ENCODE results near the gene PHACTR1. TPM values are rescaled to one million over a fixed set of nuclear protein-coding genes. Genes with fewer than 3 reads are reported as not detected.
"Not testable (repeated sequence)": the region's sequence is repeated elsewhere in the genome, so short reads cannot be mapped to it uniquely, and the experiment has no call there.

PHACTR1 gene
- polyA plus RNA-seq, 3 donors = 9.9 to 14.8 (median 12.4) TPM

DNA sequence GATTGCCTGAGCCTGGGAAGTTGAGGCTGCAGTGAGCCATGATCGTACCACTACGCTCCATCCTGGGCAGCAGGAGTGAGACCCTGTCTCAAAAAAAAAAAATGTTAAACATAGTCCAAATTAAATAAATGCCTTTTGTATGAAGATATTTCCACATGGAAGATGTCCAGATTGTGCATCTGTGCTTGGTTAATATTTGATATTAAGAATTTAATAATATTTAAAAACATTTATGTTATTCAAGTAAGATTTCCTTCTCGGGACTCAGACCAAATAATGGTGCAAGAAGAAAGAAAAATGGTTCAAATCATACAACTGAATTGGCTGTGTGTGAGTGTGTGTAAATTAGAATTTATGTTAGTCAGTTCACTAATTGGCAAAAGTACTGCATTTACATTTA lies 409.3 kb downstream of the PHACTR1 start:
- no peak for DNase-seq (ENCODE audit: low read depth in 3 of 3, low spot score in 2 of 3)

DNA sequence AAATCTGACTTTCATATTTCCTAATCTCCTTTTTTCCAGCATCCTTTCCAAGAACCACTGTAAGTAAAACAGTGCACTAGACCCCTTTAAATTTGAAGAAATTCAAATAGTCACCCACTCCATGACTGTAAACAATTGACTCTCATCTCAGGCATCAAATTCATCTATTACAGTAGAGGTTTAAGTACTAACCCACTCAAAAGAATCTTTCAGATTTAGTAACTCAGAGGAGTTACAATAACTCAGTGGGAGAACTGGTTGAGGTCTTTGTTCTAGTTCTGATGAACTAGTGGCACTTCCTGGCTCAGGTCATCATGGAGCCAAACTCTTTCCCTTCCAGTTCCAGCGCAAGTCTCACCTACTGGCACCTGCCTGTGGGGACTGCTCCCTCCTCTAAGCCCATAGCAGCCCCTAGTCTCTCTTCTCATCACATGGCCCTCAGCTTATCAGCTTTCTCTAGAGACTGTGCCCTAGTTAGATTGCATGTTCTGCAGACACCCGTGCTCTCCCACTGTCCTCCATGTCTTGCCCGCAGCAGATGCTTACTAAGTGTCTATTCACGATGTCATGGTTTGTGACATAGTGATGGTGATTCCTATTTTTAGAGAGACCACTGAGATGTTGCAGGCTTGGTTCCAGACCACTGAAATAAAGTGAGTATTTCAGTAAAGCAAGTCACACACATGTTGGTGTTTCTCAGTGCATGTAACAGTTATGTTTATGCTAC lies 415.5 kb downstream of the PHACTR1 start:
- no peak for DNase-seq (ENCODE audit: low read depth in 3 of 3, low spot score in 2 of 3)

DNA sequence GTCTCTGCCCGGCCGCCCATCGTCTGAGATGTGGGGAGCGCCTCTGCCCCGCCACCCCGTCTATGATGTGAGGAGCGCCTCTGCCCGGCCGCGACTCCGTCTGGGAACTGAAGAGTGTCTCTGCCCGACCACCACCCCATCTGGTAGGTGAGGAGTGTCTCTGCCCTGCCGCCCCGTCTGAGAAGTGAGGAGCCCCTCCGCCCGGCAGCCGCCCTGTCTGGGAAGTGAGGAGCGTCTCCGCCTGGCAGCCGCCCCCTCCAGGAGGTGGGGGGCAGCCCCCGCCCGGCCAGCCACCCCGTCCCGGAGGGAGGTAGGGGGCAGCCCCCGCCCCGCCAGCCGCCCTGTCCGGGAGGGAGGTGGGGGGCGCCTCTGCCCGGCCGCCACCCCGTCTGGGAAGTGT lies 417.3 kb downstream of the PHACTR1 start:
- DNase-seq (ENCODE audit: low read depth in 3 of 3, low spot score in 2 of 3) = not testable (repeated sequence)

DNA sequence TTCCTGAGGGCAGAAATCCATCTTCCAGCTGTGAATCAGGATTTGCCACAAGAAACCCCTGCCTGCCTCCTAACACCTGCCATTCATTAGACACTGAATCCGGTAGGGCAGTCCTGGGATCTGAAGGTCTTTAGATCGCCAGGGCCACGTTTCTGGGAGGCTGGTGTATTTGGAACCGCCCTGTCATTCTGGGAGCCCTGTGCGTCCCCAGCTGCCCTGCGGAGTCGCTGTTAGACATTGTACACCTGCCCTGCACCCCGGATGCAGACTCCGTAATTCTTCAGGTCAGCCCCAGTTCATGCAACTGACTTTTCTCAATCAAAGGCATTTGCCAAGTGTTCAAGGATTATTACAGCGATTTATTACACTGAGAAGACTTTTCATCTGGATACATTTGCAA lies 418.6 kb downstream of the PHACTR1 start:
- DNase-seq (ENCODE audit: low read depth in 3 of 3, low spot score in 2 of 3) = no peak

DNA sequence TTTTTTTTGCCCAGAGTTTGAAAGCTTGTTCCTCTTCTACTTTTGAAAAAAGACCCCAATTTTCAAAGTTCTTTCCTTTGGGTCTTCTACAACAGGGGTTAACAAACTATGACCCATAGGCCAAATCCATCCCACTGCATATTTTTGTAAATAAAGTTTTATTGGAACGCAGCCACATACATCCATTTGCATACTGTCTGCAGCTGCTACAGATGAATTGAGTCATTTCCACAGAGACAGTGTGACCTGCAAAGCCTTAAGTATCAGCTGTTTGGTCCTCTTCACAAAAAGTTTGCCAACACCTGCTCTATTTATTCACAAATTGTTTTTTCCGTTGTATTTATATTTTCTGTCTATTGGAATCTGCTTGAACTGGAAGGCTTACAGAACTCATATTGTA lies 422.6 kb downstream of the PHACTR1 start:
- no peak for DNase-seq (ENCODE audit: low read depth in 3 of 3, low spot score in 2 of 3)

DNA sequence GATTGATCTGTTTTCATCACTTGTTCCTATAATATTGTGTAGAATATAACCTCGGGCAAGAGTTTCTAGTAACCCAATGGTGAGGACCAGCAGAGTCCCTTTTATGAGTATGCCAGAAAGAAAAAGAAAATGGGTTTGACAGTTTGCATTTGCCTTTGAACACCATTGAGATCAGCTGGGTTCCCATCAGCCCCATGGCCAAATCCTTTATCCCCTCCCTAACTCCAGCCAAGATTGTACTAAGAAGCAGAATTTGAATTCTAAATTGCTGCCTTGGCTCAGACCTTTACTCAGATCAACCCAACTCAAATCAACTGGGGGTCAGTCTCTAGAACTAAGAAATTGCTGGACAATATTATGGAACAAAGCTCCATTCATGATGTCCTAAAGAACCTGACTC lies 424.4 kb downstream of the PHACTR1 start:
- DNase-seq (ENCODE audit: low read depth in 3 of 3, low spot score in 2 of 3) = no peak

DNA sequence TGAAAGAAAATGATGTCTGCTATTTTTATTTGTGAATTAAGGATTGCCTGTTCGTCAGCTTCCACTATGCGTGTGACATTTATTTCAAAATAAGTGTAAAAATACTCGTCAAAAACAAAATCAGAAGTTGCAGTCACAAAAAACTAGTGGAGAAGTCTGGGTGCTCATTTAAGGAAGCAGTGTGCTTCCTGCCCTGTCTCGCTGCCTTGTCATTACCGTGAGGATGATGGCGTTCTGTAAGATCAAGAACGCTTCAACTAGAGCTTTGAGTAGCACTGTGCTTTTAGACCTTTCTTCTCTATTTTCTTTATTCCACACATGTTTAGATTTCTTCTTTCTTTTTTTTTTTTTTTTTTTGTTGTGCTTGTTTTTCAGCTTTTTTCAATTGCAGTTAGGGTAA lies 424.8 kb downstream of the PHACTR1 start:
- DNase-seq (ENCODE audit: low read depth in 3 of 3, low spot score in 2 of 3) = no peak

DNA sequence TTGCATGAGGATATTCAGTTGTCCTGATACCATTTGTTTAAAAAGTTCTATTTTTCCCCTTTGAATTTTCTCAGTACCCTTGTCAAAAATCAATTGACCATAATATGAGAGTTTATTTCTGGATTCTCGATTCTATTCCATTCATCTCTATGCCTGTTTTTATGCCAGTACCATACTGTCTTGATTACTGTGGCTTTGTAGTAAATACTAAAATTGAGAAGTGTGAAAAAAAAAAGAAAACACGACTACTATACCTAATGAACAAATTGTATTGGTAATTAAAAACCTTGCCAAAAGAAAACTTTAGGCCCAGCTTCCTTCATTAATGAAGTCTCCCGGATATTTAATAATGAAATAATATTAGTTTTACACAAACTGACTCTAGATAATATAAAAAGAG lies 426.0 kb downstream of the PHACTR1 start:
- no peak for DNase-seq (ENCODE audit: low read depth in 3 of 3, low spot score in 2 of 3)

DNA sequence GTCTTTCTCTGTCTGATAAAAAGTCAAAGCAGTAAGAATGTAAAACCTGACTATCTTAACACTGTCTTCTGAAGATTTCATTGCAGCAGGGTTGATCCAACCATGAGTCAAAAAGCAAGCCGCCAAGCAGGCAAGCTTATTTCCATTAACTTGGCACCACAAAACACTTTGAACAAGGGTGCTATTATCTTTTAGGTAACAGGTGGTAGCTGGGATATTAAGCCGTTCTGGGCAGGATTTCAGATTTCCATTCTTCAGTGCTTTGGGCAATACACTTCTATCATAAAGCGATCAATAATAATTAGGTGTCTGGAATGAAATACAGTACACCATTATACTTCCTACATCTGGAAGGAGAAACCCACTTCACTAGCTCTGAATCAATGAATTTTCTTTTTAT lies 429.9 kb downstream of the PHACTR1 start:
- DNase-seq (ENCODE audit: low read depth in 3 of 3, low spot score in 2 of 3) = no peak

DNA sequence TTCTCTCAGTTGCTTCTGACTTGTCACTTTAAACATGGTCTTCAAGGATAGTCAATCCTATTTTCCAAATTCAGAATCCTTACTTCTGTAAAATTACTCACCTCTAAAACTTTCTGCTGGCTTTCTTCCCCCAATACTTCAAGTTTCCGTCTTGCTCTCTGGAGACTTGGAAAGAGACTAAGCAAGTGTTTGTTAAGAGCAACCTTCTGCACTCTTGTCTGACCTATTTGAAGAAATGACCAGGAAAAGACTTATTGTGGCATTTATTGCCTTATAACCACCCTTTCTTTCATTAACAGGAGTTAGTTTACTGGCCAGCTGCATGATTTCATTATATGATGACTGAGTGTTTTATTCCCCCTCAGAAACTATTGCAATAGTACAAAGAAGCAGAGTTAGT lies 430.8 kb downstream of the PHACTR1 start:
- DNase-seq (ENCODE audit: low read depth in 3 of 3, low spot score in 2 of 3) = no peak

DNA sequence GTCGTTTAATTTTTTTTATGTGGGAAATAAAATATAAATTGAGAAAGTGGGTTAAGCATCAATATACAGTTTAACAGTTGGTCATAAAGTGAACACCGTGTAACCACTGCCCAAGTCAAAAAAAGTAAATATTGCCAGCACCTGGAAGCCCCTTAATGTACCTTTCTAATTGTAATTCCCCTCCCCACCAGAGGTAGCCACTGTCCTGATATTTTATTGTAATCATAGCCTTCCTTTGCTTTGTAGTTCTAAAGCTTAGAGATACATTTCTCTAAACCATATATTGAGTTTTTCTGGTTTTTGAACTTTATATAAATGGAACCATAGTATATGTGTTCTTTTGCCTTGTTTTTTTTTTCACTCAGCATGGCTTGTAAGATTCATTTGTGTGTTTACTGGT lies 431.2 kb downstream of the PHACTR1 start:
- no peak for DNase-seq (ENCODE audit: low read depth in 3 of 3, low spot score in 2 of 3)

DNA sequence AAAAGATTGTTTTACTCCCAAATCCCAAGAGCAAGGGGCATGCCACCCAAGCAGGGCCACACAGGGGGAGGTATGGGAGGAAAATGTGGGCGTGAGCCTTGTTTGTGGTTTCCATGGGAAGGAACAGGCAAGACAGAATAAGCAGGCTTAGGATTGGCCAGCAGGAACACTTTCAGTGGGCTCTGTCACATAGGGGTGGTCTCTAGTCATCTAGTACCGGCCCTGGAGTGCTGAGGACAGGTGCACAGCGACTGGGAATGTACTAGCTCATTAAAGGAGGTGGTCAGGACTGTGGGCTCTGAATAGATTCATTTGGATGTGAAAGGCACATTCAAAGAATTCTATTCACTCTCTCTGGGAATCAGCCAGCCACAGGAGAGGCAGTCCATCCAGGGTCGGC lies 436.2 kb downstream of the PHACTR1 start:
- no peak for DNase-seq (ENCODE audit: low read depth in 3 of 3, low spot score in 2 of 3)

DNA sequence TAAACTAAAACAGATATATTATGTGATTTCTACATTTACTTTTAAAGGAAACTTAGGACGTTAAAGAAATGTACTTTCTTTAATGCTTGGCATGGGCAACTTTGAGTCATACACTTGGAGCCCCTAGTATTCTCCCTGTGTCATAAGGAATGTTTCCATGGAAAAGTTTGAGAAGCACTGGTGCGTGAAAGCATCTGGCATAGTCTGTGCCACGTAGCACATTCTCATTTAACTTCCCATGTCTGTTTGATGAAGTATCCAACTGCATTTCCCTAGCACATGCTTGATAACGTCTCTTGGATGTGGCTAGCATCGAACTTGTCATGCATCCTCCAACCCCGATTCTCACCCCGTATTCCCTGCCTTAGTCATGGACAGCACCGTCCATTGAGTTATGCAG lies 439.8 kb downstream of the PHACTR1 start:
- DNase-seq (ENCODE audit: low read depth in 3 of 3, low spot score in 2 of 3) = no peak

DNA sequence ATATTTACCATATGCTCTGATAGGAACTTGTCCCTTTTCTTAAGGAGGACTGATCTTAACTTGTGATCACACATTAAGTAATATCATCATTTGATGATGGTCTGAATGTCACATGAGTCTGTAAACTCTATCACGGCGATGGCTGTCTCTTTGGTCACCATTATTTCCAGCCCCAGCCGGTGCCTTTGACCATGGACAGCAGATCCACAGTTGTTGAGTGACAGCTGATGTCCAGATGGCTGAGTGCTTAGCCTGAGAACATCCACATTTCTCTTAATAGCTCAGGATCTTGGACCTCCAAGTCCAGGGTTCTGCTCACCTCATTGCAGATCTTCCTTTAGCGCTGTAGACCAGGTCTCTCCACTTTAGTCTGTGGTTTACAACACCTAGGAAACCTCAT lies 440.7 kb downstream of the PHACTR1 start:
- DNase-seq (ENCODE audit: low read depth in 3 of 3, low spot score in 2 of 3) = no peak

DNA sequence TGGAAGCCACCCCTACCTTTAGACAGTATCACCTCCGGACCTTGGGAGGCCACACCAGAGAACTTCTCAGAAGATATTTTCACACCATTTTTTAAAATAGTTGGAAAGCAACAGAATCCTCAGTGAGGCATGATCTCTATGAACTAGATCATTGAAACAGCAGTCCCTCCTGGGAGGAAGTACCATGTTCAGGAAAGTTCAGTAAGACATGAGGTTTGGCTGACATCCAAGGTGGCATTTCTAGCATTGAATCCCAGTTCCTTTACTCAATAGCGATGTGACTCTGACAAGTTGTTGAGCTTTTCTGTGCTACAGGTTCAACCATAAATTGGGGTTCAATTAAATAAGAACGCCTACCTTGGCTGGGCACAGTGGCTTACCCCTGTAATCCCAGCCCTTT lies 442.7 kb downstream of the PHACTR1 start:
- DNase-seq (ENCODE audit: low read depth in 3 of 3, low spot score in 2 of 3) = no peak

DNA sequence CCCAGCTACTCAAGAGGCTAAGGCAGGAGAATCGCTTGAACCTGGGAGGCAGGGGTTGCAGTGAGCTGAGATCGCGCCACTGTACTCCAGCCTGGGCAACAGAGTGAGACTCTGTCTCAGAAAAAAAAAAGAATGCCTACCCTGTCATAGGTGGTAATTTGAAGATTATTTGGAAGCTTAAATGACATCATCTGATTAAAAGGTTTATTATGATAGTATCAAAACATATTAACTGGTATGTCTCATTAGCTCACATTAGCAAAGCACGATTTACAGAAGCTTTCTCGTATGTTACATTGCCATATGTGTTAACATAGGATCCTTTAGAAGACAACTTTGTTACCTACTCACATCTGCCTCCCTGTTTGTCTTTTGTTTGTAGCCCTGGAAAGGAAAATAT lies 443.3 kb downstream of the PHACTR1 start:
- not testable (repeated sequence) for DNase-seq (ENCODE audit: low read depth in 3 of 3, low spot score in 2 of 3)

DNA sequence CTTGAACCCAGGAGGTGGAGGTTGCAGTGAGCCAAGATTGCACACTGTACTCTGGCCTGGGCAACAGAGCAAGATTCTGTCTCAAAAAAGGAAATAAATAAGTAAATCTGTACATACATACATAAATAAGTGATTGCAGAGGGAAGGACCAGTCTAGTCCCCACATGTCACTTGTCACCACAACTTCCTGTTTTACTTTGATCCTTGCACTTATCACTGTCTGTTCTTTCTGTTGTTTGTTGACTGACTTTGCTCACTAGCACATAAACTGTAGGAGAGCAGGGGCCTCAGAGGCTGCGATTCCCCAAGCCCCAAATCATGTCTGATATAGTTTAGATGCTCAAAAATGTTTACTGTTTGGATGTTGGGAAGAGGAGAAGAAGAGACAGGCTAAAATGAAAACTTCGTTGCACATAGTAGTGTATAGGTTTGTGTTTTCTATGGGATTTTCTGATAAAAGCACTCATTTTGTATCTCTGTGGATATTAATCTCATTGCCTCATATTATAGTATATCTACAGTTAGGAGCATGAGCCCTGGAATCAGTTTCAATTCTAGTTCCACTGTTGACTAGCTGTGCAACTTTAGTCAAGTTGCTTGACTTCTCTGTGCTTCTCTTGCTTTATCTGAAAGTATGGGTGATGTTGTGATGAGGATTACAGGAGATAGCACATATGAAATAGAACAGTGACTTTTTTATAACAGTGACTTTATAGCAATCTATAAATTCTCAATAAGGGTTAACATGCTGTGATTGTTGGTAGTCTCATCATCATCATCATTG lies 446.8 kb downstream of the PHACTR1 start:
- no peak for DNase-seq (ENCODE audit: low read depth in 3 of 3, low spot score in 2 of 3)

DNA sequence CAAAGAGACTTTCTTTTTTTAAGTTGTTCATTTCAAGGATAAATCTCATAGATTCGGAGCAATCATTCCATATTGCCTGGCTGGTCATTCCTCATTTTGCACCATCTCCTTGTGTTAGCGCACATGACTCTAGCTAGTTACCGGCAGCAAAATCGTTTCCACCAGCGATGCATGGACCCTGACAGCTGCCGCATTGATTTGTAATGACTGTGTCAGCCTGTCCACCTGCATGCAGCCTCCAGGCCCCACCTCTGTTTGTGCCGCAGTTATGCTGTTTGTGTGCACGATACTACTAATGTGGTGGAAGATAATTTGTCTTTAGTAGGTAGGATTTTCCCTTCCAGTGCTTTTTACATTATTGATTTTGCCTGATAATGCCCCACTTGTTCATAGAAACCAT lies 447.7 kb downstream of the PHACTR1 start:
- DNase-seq (ENCODE audit: low read depth in 3 of 3, low spot score in 2 of 3) = no peak

DNA sequence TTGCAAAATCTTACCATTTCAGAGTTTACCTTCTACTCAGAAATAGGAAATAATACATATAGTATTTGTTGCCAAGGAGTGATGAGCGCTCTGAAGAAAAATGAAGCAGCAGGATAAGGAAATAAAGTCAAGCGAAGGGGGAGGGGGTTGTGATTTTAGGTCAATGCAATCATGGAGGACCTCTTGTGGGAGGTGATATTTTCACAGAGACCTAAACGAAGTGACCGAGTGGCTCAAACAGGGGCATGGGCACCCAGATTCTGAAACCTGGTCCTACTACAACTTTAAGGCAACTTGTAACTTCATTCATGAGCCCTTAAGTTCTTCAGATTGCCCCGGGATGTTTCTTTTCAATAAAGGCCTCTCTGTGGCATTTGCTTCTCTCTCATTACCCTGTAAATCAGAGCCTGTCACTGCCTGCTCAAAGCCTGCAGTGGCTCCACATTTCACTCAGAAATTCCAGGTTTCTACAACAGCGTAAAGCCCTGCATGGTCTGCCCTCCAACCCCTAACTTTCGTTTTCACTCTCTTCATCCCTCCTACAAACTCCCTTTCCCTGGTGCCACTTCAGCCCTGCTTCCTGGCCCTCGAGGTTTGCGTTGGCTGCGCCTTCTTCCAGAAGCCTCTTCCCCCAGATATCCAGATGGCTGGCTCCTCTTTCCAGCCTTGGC lies 449.1 kb downstream of the PHACTR1 start:
- DNase-seq (ENCODE audit: low read depth in 3 of 3, low spot score in 2 of 3) = no peak

DNA sequence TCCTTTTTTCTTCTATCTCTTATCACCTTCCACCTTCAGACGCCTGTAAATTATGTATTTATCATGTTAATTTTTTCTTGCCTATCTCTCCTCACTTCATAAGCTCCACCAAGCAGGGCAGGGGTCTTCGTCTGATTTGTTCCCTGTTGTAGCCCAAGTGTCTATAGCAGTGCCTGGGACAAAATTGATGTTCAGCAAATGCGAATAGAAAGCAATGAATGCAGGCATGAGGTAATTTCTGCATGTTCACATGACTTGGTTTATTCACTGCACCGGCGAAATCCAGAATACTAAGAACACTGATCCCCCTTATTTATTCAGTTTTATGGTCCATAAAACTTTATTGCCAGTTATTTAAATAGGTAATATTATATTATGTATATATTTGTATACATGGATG lies 449.7 kb downstream of the PHACTR1 start:
- DNase-seq (ENCODE audit: low read depth in 3 of 3, low spot score in 2 of 3) = no peak

DNA sequence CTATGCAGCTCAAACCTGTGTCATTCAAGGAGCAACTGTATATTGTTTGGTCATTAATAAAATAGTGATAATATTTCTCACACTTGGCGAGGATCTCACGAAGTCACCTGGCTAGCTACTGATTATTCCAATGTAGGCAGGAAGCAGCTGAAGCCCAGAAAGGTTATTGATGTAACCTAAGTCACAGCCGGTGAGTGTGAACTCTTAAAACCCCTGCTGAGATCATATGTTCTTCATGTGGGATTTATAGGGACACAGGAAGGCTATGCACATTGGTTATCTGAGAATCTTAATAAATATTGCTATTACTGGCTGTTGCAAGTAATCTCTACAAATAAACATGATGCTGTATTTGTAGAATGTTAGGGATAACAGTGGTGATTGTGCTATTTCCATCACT lies 450.3 kb downstream of the PHACTR1 start:
- no peak for DNase-seq (ENCODE audit: low read depth in 3 of 3, low spot score in 2 of 3)

DNA sequence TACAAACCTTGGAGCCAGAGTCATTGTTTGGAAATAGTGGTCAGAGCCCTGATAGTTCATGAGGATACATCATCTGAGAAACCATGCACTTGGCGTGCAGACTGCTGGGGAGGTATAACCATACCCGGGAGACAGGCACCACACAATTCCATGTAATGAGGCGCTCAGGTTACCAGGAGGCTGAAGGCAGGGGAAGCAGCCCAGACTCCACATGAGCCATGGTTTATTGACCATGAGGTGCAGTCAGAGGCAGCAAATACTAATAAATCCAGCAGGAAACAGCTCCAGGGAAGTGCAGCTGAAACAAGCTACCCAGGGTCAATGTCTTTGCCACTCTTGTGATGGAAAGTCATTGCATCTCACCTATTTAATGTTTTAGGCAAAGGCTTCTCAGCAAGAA lies 455.7 kb downstream of the PHACTR1 start:
- peak in 1 of 3 donors; percentile 49 for DNase-seq (ENCODE audit: low read depth in 3 of 3, low spot score in 2 of 3)

Measured in right renal cortex interstitium (tissue), 3 donors.